Esophagus squamous epithelium (tissue), 4 donors: ENCODE measurements around the gene ATP5F1D.

Experiments
- CTCF ChIP-seq, 6 experiments: fragments of 450-650 bp in 4 of 6; fragments of 200-600 bp in 2 of 6; sonication (generic) in 2 of 6; IDR thresholded peaks; one replicate each; pipeline ENCODE4 v1.5.1; 2016 to 2019; ENCODE audit warnings: antibody characterized with exemption in 6 of 6, mild to moderate bottlenecking in 4 of 6, moderate library complexity in 4 of 6
- POLR2A ChIP-seq, 4 donors: fragments of 450-650 bp; IDR thresholded peaks; one replicate each; pipeline ENCODE4 v1.6.1; 2017; ENCODE audit warnings: antibody characterized with exemption in 4 of 4, mild to moderate bottlenecking in 4 of 4, moderate library complexity in 3 of 4

- TF ChIP-seq CTCF (IDR thresholded peaks at IDR 0.05) (no peak), POLR2A (IDR thresholded peaks at IDR 0.05) (no peak)
Observed at GRCh38 chr19:1267477-1268225, 26.1 kb downstream of the ATP5F1D start.
